ENCODE data around the gene CPNE1. TPM values are rescaled to one million over a fixed set of nuclear protein-coding genes. Genes with fewer than 3 reads are reported as not detected.
A peak's percentile ranks its signal among the peaks of the same experiment; 100 is the strongest.

CPNE1 gene
- total RNA-seq, 1 experiment from 2014 or later = 505 TPM

GRCh38 chr20:35607003-35607735, 57.5 kb downstream of the CPNE1 start:
- intact Hi-C loops (cut with micrococcal nuclease; ENCODE audit: unreplicated experiment) = no loop called here
- Mint-ChIP-seq H3K4me3 (ENCODE audit: low read depth, unreplicated experiment) (peak overlapping the region; percentile 73), H3K36me3 (ENCODE audit: insufficient read depth, unreplicated experiment) (peaks cover 41% of the 10 kb centered on the region), H3K27ac (ENCODE audit: unreplicated experiment) (peak overlapping the region; percentile 85), H3K4me1 (ENCODE audit: low read depth, unreplicated experiment) (peaks cover 41% of the 10 kb centered on the region), H3K9me3 (ENCODE audit: low read depth, unreplicated experiment) (no peaks in the 10 kb centered on the region), H3K27me3 (ENCODE audit: unreplicated experiment) (no peaks in the 10 kb centered on the region)
- TSS peak; percentile 79 for BruUV-seq (replicated peaks)
- TF ChIP-seq CTCF (IDR thresholded peaks at IDR 0.05; ENCODE audit: unreplicated experiment) = no peak
- CTCF ChIA-PET = interaction anchor here (0.6 to 1.6 kb wide), 6 partner anchors 9 to 286 kb away, joined by 3 to 8 read pairs (median 3); partner anchors contain the start of gene SPAG4
- peak; percentile 93 for DNase-seq

GRCh38 chr20:35606127-35606526, 58.6 kb downstream of the CPNE1 start:
- CTCF ChIA-PET = interaction anchor here (0.9 to 1.6 kb wide), 2 partner anchors 37 to 89 kb away, joined by 3 to 5 read pairs; no protein-coding TSS in a partner anchor
- peaks cover 46% of the 10 kb centered on the region for H3K36me3 Mint-ChIP-seq (ENCODE audit: insufficient read depth, unreplicated experiment)
- no TSS peak for BruUV-seq (replicated peaks)
- DNase-seq = no peak
- H3K4me1 Mint-ChIP-seq (ENCODE audit: low read depth, unreplicated experiment) = peaks cover 41% of the 10 kb centered on the region
- TF ChIP-seq CTCF (IDR thresholded peaks at IDR 0.05; ENCODE audit: unreplicated experiment) = no peak
- intact Hi-C loops (cut with micrococcal nuclease; ENCODE audit: unreplicated experiment) = no loop called here
- peak overlapping the region; percentile 73 for H3K4me3 Mint-ChIP-seq (ENCODE audit: low read depth, unreplicated experiment)
- peak overlapping the region; percentile 23 for H3K27ac Mint-ChIP-seq (ENCODE audit: unreplicated experiment)
- no peaks in the 10 kb centered on the region for H3K9me3 Mint-ChIP-seq (ENCODE audit: low read depth, unreplicated experiment)
- no peaks in the 10 kb centered on the region for H3K27me3 Mint-ChIP-seq (ENCODE audit: unreplicated experiment)

GRCh38 chr20:35604449-35604747, 60.3 kb downstream of the CPNE1 start:
- intact Hi-C loops (cut with micrococcal nuclease; ENCODE audit: unreplicated experiment) = no loop called here

More at GRCh38 chr20:35604449-35604747, 60.3 kb downstream of the CPNE1 start:
- Mint-ChIP-seq H3K4me3 (ENCODE audit: low read depth, unreplicated experiment) (no peak overlapping the region), H3K27me3 (ENCODE audit: unreplicated experiment) (no peaks in the 10 kb centered on the region), H3K27ac (ENCODE audit: unreplicated experiment) (no peak overlapping the region), H3K9me3 (ENCODE audit: low read depth, unreplicated experiment) (no peaks in the 10 kb centered on the region), H3K36me3 (ENCODE audit: insufficient read depth, unreplicated experiment) (peaks cover 53% of the 10 kb centered on the region), H3K4me1 (ENCODE audit: low read depth, unreplicated experiment) (peaks cover 44% of the 10 kb centered on the region)
- TF ChIP-seq CTCF (IDR thresholded peaks at IDR 0.05; ENCODE audit: unreplicated experiment) = peak; percentile 57
- no TSS peak for BruUV-seq (replicated peaks)
- peak; percentile 63 for DNase-seq
- CTCF ChIA-PET = interaction anchor here (0.8 to 1.3 kb wide), 5 partner anchors 13 to 87 kb away, joined by 3 to 14 read pairs (median 4); no protein-coding TSS in a partner anchor

Measured in Calu3 (cell line).